ENCODE data around the gene PRKCQ.
A peak's percentile ranks its signal among the peaks of the same experiment; 100 is the strongest.

Gene PRKCQ

GRCh38 chr10:6558272-6558671 is 21.8 kb downstream of the PRKCQ start:
- no peak overlapping the region for H3K9ac ChIP-seq
- TF ChIP-seq Cebpa-rat (IDR thresholded peaks at IDR 0.05) = no peak
- H3K27ac ChIP-seq = no peak overlapping the region
- peaks cover 0 to 4% (median 0%) of the 10 kb centered on the region in 11 experiments; a peak in 1 of 22 replicates for H3K36me3 ChIP-seq
- no peak overlapping the region for H3K4me3 ChIP-seq
- no peak overlapping the region for H3K4me2 ChIP-seq
- H3K4me1 ChIP-seq = peaks cover 0 to 9% (median 2%) of the 10 kb centered on the region in 10 experiments; a peak in 5 of 20 replicates
- no peaks in the 10 kb centered on the region; a peak in 1 of 22 replicates for H4K20me1 ChIP-seq
- H3K9me3 ChIP-seq (replicated peaks in 1 of 11) = no peaks in the 10 kb centered on the region; a peak in 1 of 22 replicates
- no peaks in the 10 kb centered on the region for H3K27me3 ChIP-seq

GRCh38 chr10:6553937-6554336 is 26.1 kb downstream of the PRKCQ start:
- no peak overlapping the region for H3K4me3 ChIP-seq
- no peak overlapping the region for H3K9ac ChIP-seq
- peak overlapping the region in 4 of 11 experiments; percentile 2 to 18 (median 11); a peak in 3 of 22 replicates for H3K4me2 ChIP-seq
- peaks cover 0 to 9% (median 2%) of the 10 kb centered on the region in 10 experiments; a peak in 3 of 20 replicates for H3K4me1 ChIP-seq
- no peaks in the 10 kb centered on the region for H3K36me3 ChIP-seq
- no peaks in the 10 kb centered on the region for H4K20me1 ChIP-seq
- TF ChIP-seq Cebpa-rat (IDR thresholded peaks at IDR 0.05) = no peak
- H3K9me3 ChIP-seq (replicated peaks in 1 of 11) = peaks cover 0 to 13% (median 0%) of the 10 kb centered on the region in 11 experiments; a peak in 5 of 22 replicates
- no peaks in the 10 kb centered on the region for H3K27me3 ChIP-seq
- H3K27ac ChIP-seq = no peak overlapping the region

GRCh38 chr10:6543431-6544005 is 36.6 kb downstream of the PRKCQ start:
- H3K9ac ChIP-seq = peak overlapping the region; percentile 3 to 77 (median 66); a peak in 21 of 22 replicates

DNA sequence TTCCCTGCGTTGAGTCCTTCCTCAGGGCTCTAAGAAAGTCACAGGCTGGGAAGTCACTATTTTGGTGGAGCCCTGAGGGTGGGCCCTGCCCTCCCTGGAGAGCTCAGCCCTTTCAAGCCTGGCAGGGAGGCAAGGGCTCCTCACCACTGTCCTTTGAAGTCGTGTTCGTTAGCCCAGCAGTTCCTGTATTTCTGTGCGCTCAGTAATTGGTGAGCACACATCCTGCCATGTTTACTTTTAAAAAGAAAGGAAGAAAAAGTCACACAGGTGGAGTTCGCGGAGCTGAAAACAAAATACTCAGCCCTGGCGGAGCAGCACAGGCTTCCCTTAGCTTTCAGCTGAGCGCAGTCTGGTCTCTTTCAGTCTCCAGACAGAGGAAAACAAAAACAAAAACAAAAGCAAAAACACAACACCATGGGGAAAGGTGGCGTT is 37.1 kb downstream of the PRKCQ start:
- peak overlapping the region; percentile 3 to 77 (median 66); a peak in 21 of 22 replicates for H3K9ac ChIP-seq
- H3K4me3 ChIP-seq = peak overlapping the region; percentile 34 to 61 (median 47); a peak in 19 of 20 replicates
- peak overlapping the region in 10 of 11 experiments; percentile 44 to 86 (median 80); a peak in 20 of 22 replicates for H3K27ac ChIP-seq
- H3K36me3 ChIP-seq = no peaks in the 10 kb centered on the region
- H3K4me1 ChIP-seq = peaks cover 21 to 46% (median 40%) of the 10 kb centered on the region in 10 experiments
- H4K20me1 ChIP-seq = no peaks in the 10 kb centered on the region
- H3K27me3 ChIP-seq = no peaks in the 10 kb centered on the region
- TF ChIP-seq Cebpa-rat (IDR thresholded peaks at IDR 0.05) = no peak
- H3K4me2 ChIP-seq = peak overlapping the region; percentile 74 to 92 (median 85)
- H3K9me3 ChIP-seq (replicated peaks in 1 of 11) = peaks cover 0 to 11% (median 0%) of the 10 kb centered on the region in 11 experiments; a peak in 6 of 22 replicates

More at GRCh38 chr10:6543431-6544005, 36.6 kb downstream of the PRKCQ start:
- peak overlapping the region; percentile 74 to 92 (median 85) for H3K4me2 ChIP-seq
- peaks cover 0 to 11% (median 0%) of the 10 kb centered on the region in 11 experiments; a peak in 5 of 22 replicates for H3K9me3 ChIP-seq (replicated peaks in 1 of 11)
- no peak for TF ChIP-seq Cebpa-rat (IDR thresholded peaks at IDR 0.05)
- no peaks in the 10 kb centered on the region for H4K20me1 ChIP-seq
- H3K36me3 ChIP-seq = no peaks in the 10 kb centered on the region
- H3K4me1 ChIP-seq = peaks cover 16 to 45% (median 36%) of the 10 kb centered on the region in 10 experiments
- H3K27ac ChIP-seq = peak overlapping the region in 10 of 11 experiments; percentile 44 to 86 (median 80); a peak in 20 of 22 replicates
- H3K27me3 ChIP-seq = no peaks in the 10 kb centered on the region
- H3K4me3 ChIP-seq = peak overlapping the region; percentile 34 to 61 (median 47); a peak in 19 of 20 replicates

DNA sequence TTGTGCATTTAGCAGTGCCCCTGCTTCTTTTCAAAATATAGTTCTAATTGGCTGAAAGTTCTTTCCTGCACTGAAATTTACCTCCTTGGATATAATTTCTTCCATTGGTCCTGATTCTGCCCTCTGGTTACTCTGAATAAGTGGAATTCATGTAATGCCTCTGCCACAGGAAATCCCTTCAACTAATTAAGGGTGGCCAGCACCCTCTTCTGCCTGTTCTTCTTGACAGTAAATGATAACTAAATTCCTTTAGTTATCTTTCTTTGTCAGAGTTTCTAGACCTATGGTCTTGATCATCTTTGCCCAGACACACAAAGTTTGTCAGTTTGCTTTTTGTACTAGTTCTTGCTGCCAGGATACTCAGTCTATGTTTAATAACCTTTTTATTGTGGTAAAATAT is 40.2 kb downstream of the PRKCQ start:
- Histone ChIP-seq H4K20me1 (no peaks in the 10 kb centered on the region), H3K9ac (no peak overlapping the region), H3K27ac (no peak overlapping the region), H3K4me1 (peaks cover 30 to 52% (median 45%) of the 10 kb centered on the region in 10 experiments), H3K4me3 (no peak overlapping the region), H3K36me3 (no peaks in the 10 kb centered on the region), H3K27me3 (no peaks in the 10 kb centered on the region), H3K9me3 (replicated peaks in 1 of 11) (no peaks in the 10 kb centered on the region; a peak in 1 of 22 replicates), H3K4me2 (no peak overlapping the region)
- TF ChIP-seq Cebpa-rat (IDR thresholded peaks at IDR 0.05) = no peak

DNA sequence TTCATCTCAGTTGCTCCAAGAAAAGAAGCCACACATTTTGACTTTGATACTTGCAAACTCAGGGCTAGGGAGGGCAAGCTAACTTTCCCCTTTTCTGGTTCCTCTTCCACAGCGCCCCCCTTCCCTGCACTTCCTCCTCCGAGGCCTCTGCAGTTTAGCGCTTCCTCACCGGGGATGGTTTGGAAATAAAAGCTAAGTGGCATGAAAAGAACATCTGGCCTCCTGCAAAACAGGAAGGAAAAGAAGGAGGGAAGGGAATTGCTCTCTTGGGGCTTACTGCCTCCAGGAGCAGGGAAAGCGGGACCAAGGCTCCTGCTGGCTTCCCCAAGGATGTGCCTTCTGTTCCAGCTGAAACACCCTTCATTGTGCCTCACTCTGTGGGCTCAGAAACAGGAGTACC is 42.3 kb downstream of the PRKCQ start:
- no peaks in the 10 kb centered on the region for H4K20me1 ChIP-seq
- peaks cover 17 to 34% (median 28%) of the 10 kb centered on the region in 10 experiments for H3K4me1 ChIP-seq
- no peak overlapping the region for H3K9ac ChIP-seq
- H3K4me3 ChIP-seq = no peak overlapping the region
- no peak for TF ChIP-seq Cebpa-rat (IDR thresholded peaks at IDR 0.05)
- no peaks in the 10 kb centered on the region for H3K27me3 ChIP-seq
- peak overlapping the region; percentile 23 to 83 (median 49); a peak in 21 of 22 replicates for H3K4me2 ChIP-seq
- H3K36me3 ChIP-seq = no peaks in the 10 kb centered on the region
- peak overlapping the region in 1 of 11 experiments; percentile 16; a peak in 1 of 22 replicates for H3K27ac ChIP-seq
- no peaks in the 10 kb centered on the region; a peak in 1 of 22 replicates for H3K9me3 ChIP-seq (replicated peaks in 1 of 11)

DNA sequence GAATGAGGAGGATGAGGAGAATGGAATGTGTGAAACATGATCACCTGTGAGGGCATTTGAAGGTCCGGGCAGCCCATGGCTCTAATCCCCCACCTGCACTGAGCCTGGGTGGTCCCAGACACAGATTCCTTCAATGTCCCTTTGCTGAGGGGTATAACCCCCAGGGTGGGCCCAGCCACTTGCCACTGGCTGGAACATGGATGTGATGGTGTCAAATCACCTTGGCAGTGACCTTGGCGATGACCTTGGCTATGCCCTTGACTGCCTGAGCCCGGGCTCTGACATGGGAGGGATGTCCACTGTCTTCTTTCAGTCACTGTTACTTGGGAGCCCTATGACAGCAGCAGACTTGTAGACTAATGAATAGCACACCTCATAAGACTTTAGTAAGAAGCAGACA is 44.0 kb downstream of the PRKCQ start:
- Histone ChIP-seq H3K36me3 (no peaks in the 10 kb centered on the region), H3K4me3 (no peak overlapping the region), H3K9me3 (replicated peaks in 1 of 11) (no peaks in the 10 kb centered on the region; a peak in 1 of 22 replicates), H3K27me3 (no peaks in the 10 kb centered on the region), H3K4me2 (no peak overlapping the region), H4K20me1 (no peaks in the 10 kb centered on the region), H3K27ac (0 out of 22 replicates have a peak overlapping the region, but pooled peaks of 1 of the 11 experiments have one; percentile 7), H3K9ac (no peak overlapping the region), H3K4me1 (peaks cover 10 to 22% (median 17%) of the 10 kb centered on the region in 10 experiments)
- no peak for TF ChIP-seq Cebpa-rat (IDR thresholded peaks at IDR 0.05)

- no peaks in the 10 kb centered on the region for H3K27me3 ChIP-seq
- H3K9ac ChIP-seq = no peak overlapping the region
- no peaks in the 10 kb centered on the region for H4K20me1 ChIP-seq
- H3K4me1 ChIP-seq = peaks cover 10 to 22% (median 17%) of the 10 kb centered on the region in 10 experiments
- no peaks in the 10 kb centered on the region for H3K36me3 ChIP-seq
- H3K27ac ChIP-seq = no peak overlapping the region
- no peak overlapping the region for H3K4me3 ChIP-seq
- peaks cover 0 to 3% (median 0%) of the 10 kb centered on the region in 11 experiments; a peak in 1 of 22 replicates for H3K9me3 ChIP-seq (replicated peaks in 1 of 11)
- H3K4me2 ChIP-seq = no peak overlapping the region
- TF ChIP-seq Cebpa-rat (IDR thresholded peaks at IDR 0.05) = no peak
These were observed 44.8 kb downstream of the PRKCQ start for GRCh38 chr10:6535156-6535764.

DNA sequence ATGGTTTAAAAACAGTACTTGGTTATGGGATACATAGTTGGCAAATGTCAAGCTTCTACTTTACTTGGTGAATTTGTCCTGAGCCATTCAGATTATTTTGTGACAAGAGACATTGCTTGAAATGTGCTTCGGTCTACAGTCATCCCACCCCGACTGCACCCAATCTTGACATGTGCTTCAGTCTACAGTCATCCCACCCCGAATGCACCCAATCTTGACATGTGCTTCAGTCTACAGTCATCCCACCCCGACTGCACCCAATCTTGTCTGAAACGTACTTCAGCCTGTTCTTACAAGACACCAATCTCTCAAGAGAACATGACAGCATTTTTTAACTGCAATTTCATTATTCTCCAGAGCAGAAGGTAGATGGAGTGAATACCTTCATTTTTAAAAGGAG is 47.8 kb downstream of the PRKCQ start:
- Histone ChIP-seq H3K4me3 (no peak overlapping the region), H3K9me3 (replicated peaks in 1 of 11) (0 out of 22 replicates have a peak, but pooled peaks cover 0 to 4% (median 0%) of the 10 kb centered on the region in 11 experiments), H3K36me3 (no peaks in the 10 kb centered on the region), H3K9ac (no peak overlapping the region), H3K27ac (no peak overlapping the region), H3K4me1 (peaks cover 2 to 3% (median 2%) of the 10 kb centered on the region in 10 experiments; a peak in 19 of 20 replicates), H4K20me1 (no peaks in the 10 kb centered on the region), H3K4me2 (no peak overlapping the region), H3K27me3 (no peaks in the 10 kb centered on the region)
- TF ChIP-seq Cebpa-rat (IDR thresholded peaks at IDR 0.05) = no peak

Measured in BLaER1 treated with 17β-estradiol and CSF1 and Interleukin-3, amounts not matched to agents 10 nM and 100 nM (cell line).